GM12878 (cell line): ENCODE measurements around the gene SPATS2L. TPM values are rescaled to one million over a fixed set of nuclear protein-coding genes. Genes with fewer than 3 reads are reported as not detected.

Experiments
- ATAC-seq: fragments of 200-7000 bp; cut with Tn5 transposase; 3 replicates; pipeline ENCODE4 v1.9.1; 2020; ENCODE audit warnings: mild to moderate bottlenecking, moderate library complexity
- BruUV-seq: library from RNA; stranded (reverse); fragments of 400-500 nt; replicated peaks from 2 replicates; lab custom pipeline; 2021; lab: Mats Ljungman, UMichigan
- CTCF ChIA-PET: fragments of 300-600 bp; sonication (Branson Sonifier 250); formaldehyde crosslinking; extraction: SDS; loops from one replicate; lab custom pipeline; 2021; ENCODE audit warnings: inconsistent platforms; lab: Yijun Ruan, JAX
- POLR2A ChIA-PET: fragments of 350-600 bp; formaldehyde crosslinking; extraction: SDS; loops from one replicate; lab custom pipeline; 2021; ENCODE audit warnings: inconsistent platforms; lab: Charles Lee
- RAD21 ChIA-PET: fragments of 300-600 bp; sonication (Branson Sonifier 250); formaldehyde crosslinking; loops from one replicate; lab custom pipeline; 2023; ENCODE audit warnings: antibody characterized with exemption; ENCODE audit not compliant: unreplicated experiment; lab: Charles Lee
- SMC1A ChIA-PET: fragments of 300-600 bp; sonication (Branson Sonifier 250); formaldehyde crosslinking; loops from one replicate; lab custom pipeline; 2023; ENCODE audit not compliant: unreplicated experiment, uncharacterized antibody; lab: Charles Lee
- DNase-seq: peaks from one replicate; pipeline ENCODE4 v3.0.0-alpha.2; 2011; ENCODE audit warnings: low read depth, low spot score
- FAIRE-seq: peaks from 3 replicates; lab custom pipeline; 2011; peaks lifted over from hg19 to GRCh38; lab: Jason Lieb, UNC
- H2AFZ ChIP-seq: 2 replicates; pipeline ENCODE4 v1.6.0; 2011; ENCODE audit warnings: low read depth, low read length, control low read depth; ENCODE audit not compliant: control insufficient read depth
- H3K27ac ChIP-seq: 2 replicates; pipeline ENCODE4 v1.5.1; 2011; ENCODE audit warnings: control low read depth; ENCODE audit not compliant: control insufficient read depth, insufficient read depth
- H3K27me3 ChIP-seq, 2 experiments: replicated peaks in 1 of 2; 2 replicates each; pipeline versions ENCODE4 v1.6.0 to v1.6.1; 2011; ENCODE audit warnings: low read length in 1 of 2; ENCODE audit not compliant: control insufficient read depth in 2 of 2, insufficient read depth in 2 of 2
- H3K36me3 ChIP-seq, 2 experiments: 2 replicates each; pipeline ENCODE4 v1.5.1; 2011; ENCODE audit warnings: low read length in 1 of 2; ENCODE audit not compliant: control insufficient read depth in 2 of 2, insufficient read depth in 2 of 2
- H3K4me1 ChIP-seq: 2 replicates; pipeline ENCODE4 v1.6.1; 2011; ENCODE audit warnings: mild to moderate bottlenecking, low read length, moderate library complexity, mixed read lengths; ENCODE audit not compliant: control insufficient read depth, insufficient read depth
- H3K4me2 ChIP-seq: 2 replicates; pipeline ENCODE4 v1.6.0; 2011; ENCODE audit warnings: control low read depth; ENCODE audit not compliant: control insufficient read depth, insufficient read depth
- H3K4me3 ChIP-seq: fragments of 200-600 bp; sonication (generic); 2 replicates; pipeline ENCODE4 v1.5.1; 2016
- H3K79me2 ChIP-seq: 2 replicates; pipeline ENCODE4 v1.6.0; 2011; ENCODE audit warnings: low read length; ENCODE audit not compliant: control insufficient read depth, insufficient read depth
- H3K9ac ChIP-seq: 2 replicates; pipeline ENCODE4 v1.8.0; 2011; ENCODE audit warnings: low read length, control low read depth, mixed read lengths; ENCODE audit not compliant: control insufficient read depth, insufficient read depth
- H3K9me3 ChIP-seq: replicated peaks from 3 replicates; pipeline ENCODE4 v1.5.1; 2011; ENCODE audit warnings: mild to moderate bottlenecking, low read length; ENCODE audit not compliant: control insufficient read depth, insufficient read depth
- H4K20me1 ChIP-seq: 2 replicates; pipeline ENCODE4 v1.6.0; 2011; ENCODE audit not compliant: control insufficient read depth, insufficient read depth
- CREM ChIP-seq: IDR thresholded peaks from 2 replicates; pipeline ENCODE4 v1.6.1; 2014; ENCODE audit warnings: antibody characterized with exemption, low read depth
- MYC ChIP-seq: IDR thresholded peaks from 2 replicates; pipeline ENCODE4 v1.6.1; 2011; ENCODE audit warnings: mild to moderate bottlenecking, low read length, moderate library complexity, inconsistent platforms; ENCODE audit not compliant: insufficient read depth, insufficient replicate concordance, insufficient read length, severe bottlenecking
- POLR2AphosphoS2 ChIP-seq: IDR thresholded peaks from 2 replicates; pipeline ENCODE4 v1.6.1; 2011; ENCODE audit warnings: low read depth, mild to moderate bottlenecking, low read length, improper control_type of control experiment, moderate library complexity
- SIN3A ChIP-seq: IDR thresholded peaks from 2 replicates; pipeline ENCODE4 v1.6.1; 2012; ENCODE audit warnings: low read depth, low read length, improper control_type of control experiment
- SMAD1 ChIP-seq: fragments of 450-650 bp; IDR thresholded peaks from 2 replicates; pipeline ENCODE4 v1.6.1; 2018; ENCODE audit warnings: mild to moderate bottlenecking, low read depth; ENCODE audit not compliant: partially characterized antibody
- SREBF1 ChIP-seq: IDR thresholded peaks from 2 replicates; pipeline ENCODE4 v1.6.1; 2012; ENCODE audit warnings: mild to moderate bottlenecking, low read length
- ZBTB11 ChIP-seq: fragments of 450-650 bp; formaldehyde crosslinking; IDR thresholded peaks from 2 replicates; pipeline ENCODE4 v1.5.0; 2022; ENCODE audit warnings: mild to moderate bottlenecking, missing genetic modification characterization
- WGBS: methylation state at CpG from one replicate; pipeline ENCODE4 v1.1.6; 2016; ENCODE audit warnings: low lambda C conversion rate; ENCODE audit not compliant: insufficient replicate concordance, insufficient coverage; ENCODE audit errors: missing lambda C conversion rate; 5-methylcytosine and 5-hydroxymethylcytosine counted together
- in situ Hi-C: fragments of 300-500 bp; cut with MboI; formaldehyde crosslinking; loops from 9 replicates; pipeline ENCODE4 v1.14.3; 2018; ENCODE audit warnings: mixed read lengths
- intact Hi-C: fragments of 100-400 bp; cut with micrococcal nuclease; formaldehyde crosslinking; loops from one replicate; pipeline ENCODE4 v1.14.2; 2022; ENCODE audit not compliant: unreplicated experiment
- polyA plus RNA-seq, 11 experiments: library from polyadenylated mRNA; depleted of rRNA in 4 of 11; unstranded in 6 of 11; stranded (reverse) in 5 of 11; fragments of >200 nt; fragmentation: Nextera tagmentation in 4 of 11; fragmentation: Illumina TruSeq in 1 of 11; extraction: Ambion mirVana in 4 of 11; extraction: Trizol in 1 of 11; gene quantifications; 1 replicate in 1 of 11; 2 replicates in 10 of 11; pipeline versions ENCODE4 v1.2.1 to v1.2.3, GENCODE V29; 2011 to 2016; ENCODE audit warnings: inconsistent platforms in 2 of 11, missing spikeins in 2 of 11, low read depth in 1 of 11
- total RNA-seq, 4 experiments: library from RNA; depleted of rRNA in 3 of 4; stranded (reverse); fragments of >200 nt in 3 of 4; fragmentation: Illumina TruSeq in 1 of 4; extraction: Trizol in 1 of 4; gene quantifications; 2 replicates each; pipeline versions ENCODE4 v1.2.1 to v1.2.3, GENCODE V29; 2013 to 2021

The SPATS2L gene
- total and polyA plus RNA-seq, 10 of the 15 experiments (the other 5 are each of a cell fraction or from before 2014, with no cell fraction given): 5.2 to 30.0 (median 20.1) TPM

GRCh38 chr2:200442471-200442870 lies 136.0 kb downstream of the SPATS2L start:
- FAIRE-seq (no peak), DNase-seq (no peak), ATAC-seq (no peak)
- ChIA-PET POLR2A (no interaction called here), CTCF (interaction anchor here (4.6 kb wide), 1 partner anchor 29 kb away, joined by 30 read pairs; no protein-coding TSS in a partner anchor), RAD21 (no interaction called here), SMC1A (interaction anchor here (1.1 to 2.8 kb wide), 2 partner anchors 29 to 83 kb away, joined by 3 to 11 read pairs; partner anchors contain the start of gene SGO2)
- H4K20me1 ChIP-seq: no peaks in the 10 kb centered on the region
- no peak overlapping the region for H3K9ac ChIP-seq
- no peaks in the 10 kb centered on the region for H3K27me3 ChIP-seq
- no TSS peak for BruUV-seq
- intact Hi-C loops (no loop called here), in situ Hi-C loops (no loop called here)
- no peaks in the 10 kb centered on the region for H3K4me1 ChIP-seq
- H3K9me3 ChIP-seq: no peaks in the 10 kb centered on the region
- no peak overlapping the region for H3K4me3 ChIP-seq
- no peak overlapping the region for H3K27ac ChIP-seq
- H3K36me3 ChIP-seq: no peaks in the 10 kb centered on the region
- no peak overlapping the region for H3K4me2 ChIP-seq
- 95% methylated on average over 1 of the region's 1 CpG for WGBS
- TF ChIP-seq POLR2AphosphoS2: no peak
- no peak for TF ChIP-seq ZBTB11 (CRISPR knock-in tag)
- TF ChIP-seq SREBF1: no peak
- TF ChIP-seq SMAD1: no peak
- TF ChIP-seq CREM: no peak
- TF ChIP-seq MYC: no peak
- TF ChIP-seq SIN3A: no peak
- TF ChIP-seq, all 136 proteins: peak for 0
- H2AFZ ChIP-seq: no peak overlapping the region
- no peaks in the 10 kb centered on the region for H3K79me2 ChIP-seq
